KMS-11 (cell line): Measurements from ENCODE around the gene RGS9.
"Not testable (repeated sequence)": the region's sequence is repeated elsewhere in the genome, so short reads cannot be mapped to it uniquely, and the experiment has no call there.

Experiments
- H2AFZ ChIP-seq: fragments of 200-600 bp; sonication (generic); 2 replicates; pipeline ENCODE4 v1.6.1; 2016; ENCODE audit warnings: antibody characterized with exemption, mixed run types, low read depth
- H3K27ac ChIP-seq: fragments of 200-600 bp; sonication (generic); 2 replicates; pipeline ENCODE4 v1.6.1; 2016; ENCODE audit warnings: mild to moderate bottlenecking, mixed run types
- H3K27me3 ChIP-seq: fragments of 200-600 bp; sonication (generic); 2 replicates; pipeline ENCODE4 v1.6.1; 2017; ENCODE audit warnings: mild to moderate bottlenecking, low read depth, mixed run types, moderate library complexity; ENCODE audit not compliant: insufficient read depth
- H3K36me3 ChIP-seq: fragments of 200-600 bp; sonication (generic); 2 replicates; pipeline ENCODE4 v1.6.1; 2017; ENCODE audit warnings: mild to moderate bottlenecking, mixed run types; ENCODE audit not compliant: insufficient read depth
- H3K4me1 ChIP-seq: fragments of 200-600 bp; sonication (generic); 2 replicates; pipeline ENCODE4 v1.6.1; 2016; ENCODE audit warnings: mild to moderate bottlenecking, low read depth, mixed run types; ENCODE audit not compliant: poor library complexity, severe bottlenecking
- H3K4me2 ChIP-seq: fragments of 200-600 bp; sonication (generic); 2 replicates; pipeline ENCODE4 v1.7.0; 2016; ENCODE audit warnings: mild to moderate bottlenecking, mixed run types
- H3K4me3 ChIP-seq: fragments of 200-600 bp; sonication (generic); IDR thresholded peaks from 2 replicates; pipeline ENCODE4 v1.6.1; 2017; ENCODE audit warnings: low read depth, low read length, mixed read lengths; ENCODE audit not compliant: insufficient read depth
- H3K79me2 ChIP-seq: fragments of 200-600 bp; sonication (generic); 2 replicates; pipeline ENCODE4 v1.6.1; 2016; ENCODE audit warnings: low read depth, mixed run types; ENCODE audit not compliant: insufficient read depth
- H3K9ac ChIP-seq: fragments of 200-600 bp; sonication (generic); 2 replicates; pipeline ENCODE4 v1.6.1; 2016; ENCODE audit warnings: mild to moderate bottlenecking, mixed run types
- H4K20me1 ChIP-seq: fragments of 200-600 bp; sonication (generic); 2 replicates; pipeline ENCODE4 v1.6.1; 2016; ENCODE audit warnings: mild to moderate bottlenecking, mixed run types; ENCODE audit not compliant: insufficient read depth
- TF ChIP-seq, protein P1 (sequence below): fragments of 200-600 bp; sonication (generic); conservative IDR thresholded peaks from 2 replicates; pipeline ENCODE4 v1.6.1; 2017; ENCODE audit warnings: low read depth, mild to moderate bottlenecking, antibody characterized with exemption, low read length, moderate library complexity, mixed read lengths

RGS9 gene

DNA sequence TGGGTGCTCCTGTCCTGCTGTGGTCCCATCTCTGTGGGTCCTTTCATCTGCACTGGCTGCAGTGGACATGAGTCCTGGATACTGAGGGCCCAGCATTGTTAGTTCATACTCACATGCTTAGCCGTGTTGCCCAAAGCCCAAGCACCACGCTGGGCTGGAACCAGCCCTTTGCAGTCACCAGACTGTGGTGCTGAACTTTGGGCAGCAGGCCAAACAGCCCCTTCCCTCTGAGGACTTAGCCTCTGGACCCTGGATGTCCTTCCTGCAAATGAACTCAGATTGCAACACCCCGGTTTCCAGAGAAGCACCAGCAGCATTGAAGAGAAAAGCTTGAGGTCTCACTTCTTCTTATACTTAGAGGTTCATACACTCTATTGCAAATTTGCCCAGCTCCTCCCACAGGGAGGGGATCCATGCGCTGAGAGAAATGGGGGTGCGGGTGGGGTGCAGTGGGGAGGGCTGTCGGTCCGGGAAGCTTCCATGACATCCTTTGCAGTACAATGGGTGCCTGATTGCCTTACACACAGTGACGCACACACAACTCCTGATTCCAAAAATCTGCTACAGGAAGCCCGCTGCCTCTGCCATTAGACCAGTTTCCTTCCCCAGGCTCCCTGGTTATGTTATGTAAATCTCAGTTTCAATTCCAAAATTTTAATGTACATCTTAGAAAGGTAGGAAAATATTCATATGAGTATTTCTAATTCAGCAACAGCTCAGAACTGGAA, 65.8 kb downstream of the RGS9 start:
- Histone ChIP-seq H3K36me3 (no peaks in the 10 kb centered on the region), H3K4me3 (no peak overlapping the region), H3K79me2 (no peaks in the 10 kb centered on the region), H4K20me1 (no peaks in the 10 kb centered on the region), H3K9ac (no peak overlapping the region), H3K4me1 (peaks cover 3% of the 10 kb centered on the region), H2AFZ (no peak overlapping the region), H3K27ac (no peak overlapping the region), H3K4me2 (no peak overlapping the region), H3K27me3 (no peaks in the 10 kb centered on the region)
- TF ChIP-seq, protein P1, sequence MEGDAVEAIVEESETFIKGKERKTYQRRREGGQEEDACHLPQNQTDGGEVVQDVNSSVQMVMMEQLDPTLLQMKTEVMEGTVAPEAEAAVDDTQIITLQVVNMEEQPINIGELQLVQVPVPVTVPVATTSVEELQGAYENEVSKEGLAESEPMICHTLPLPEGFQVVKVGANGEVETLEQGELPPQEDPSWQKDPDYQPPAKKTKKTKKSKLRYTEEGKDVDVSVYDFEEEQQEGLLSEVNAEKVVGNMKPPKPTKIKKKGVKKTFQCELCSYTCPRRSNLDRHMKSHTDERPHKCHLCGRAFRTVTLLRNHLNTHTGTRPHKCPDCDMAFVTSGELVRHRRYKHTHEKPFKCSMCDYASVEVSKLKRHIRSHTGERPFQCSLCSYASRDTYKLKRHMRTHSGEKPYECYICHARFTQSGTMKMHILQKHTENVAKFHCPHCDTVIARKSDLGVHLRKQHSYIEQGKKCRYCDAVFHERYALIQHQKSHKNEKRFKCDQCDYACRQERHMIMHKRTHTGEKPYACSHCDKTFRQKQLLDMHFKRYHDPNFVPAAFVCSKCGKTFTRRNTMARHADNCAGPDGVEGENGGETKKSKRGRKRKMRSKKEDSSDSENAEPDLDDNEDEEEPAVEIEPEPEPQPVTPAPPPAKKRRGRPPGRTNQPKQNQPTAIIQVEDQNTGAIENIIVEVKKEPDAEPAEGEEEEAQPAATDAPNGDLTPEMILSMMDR = no peak

GRCh38 chr17:65204001-65204400, 66.8 kb downstream of the RGS9 start:
- TF ChIP-seq, protein P1 = no peak
- H4K20me1 ChIP-seq = no peaks in the 10 kb centered on the region
- H3K36me3 ChIP-seq = no peaks in the 10 kb centered on the region

DNA sequence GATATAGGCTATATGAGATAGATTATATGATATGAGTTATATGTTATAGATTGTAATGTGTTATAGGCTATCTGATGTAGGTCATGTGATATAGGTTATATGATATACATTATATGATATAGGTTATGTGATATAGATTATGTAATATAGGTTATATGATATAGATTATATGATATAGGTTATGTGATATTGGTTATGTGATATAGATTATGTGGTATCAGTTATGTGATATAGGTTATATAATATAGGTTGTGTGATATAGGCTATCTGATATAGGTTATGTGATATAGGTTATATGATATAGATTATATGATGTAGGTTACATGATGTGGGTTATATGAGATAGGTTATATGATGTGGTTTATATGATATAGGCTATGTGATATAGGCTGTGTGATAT, 68.5 kb downstream of the RGS9 start:
- Histone ChIP-seq H4K20me1 (no peaks in the 10 kb centered on the region), H3K27ac (no peak overlapping the region), H3K4me2 (no peak overlapping the region), H3K4me3 (no peak overlapping the region), H3K9ac (no peak overlapping the region), H2AFZ (no peak overlapping the region), H3K27me3 (no peaks in the 10 kb centered on the region), H3K4me1 (no peaks in the 10 kb centered on the region), H3K79me2 (no peaks in the 10 kb centered on the region), H3K36me3 (no peaks in the 10 kb centered on the region)
- TF ChIP-seq, protein P1 = no peak

More at GRCh38 chr17:65204001-65204400, 66.8 kb downstream of the RGS9 start:
- Histone ChIP-seq H3K9ac (no peak overlapping the region), H3K4me3 (no peak overlapping the region), H3K79me2 (no peaks in the 10 kb centered on the region), H3K27ac (no peak overlapping the region), H3K27me3 (no peaks in the 10 kb centered on the region), H3K4me1 (no peaks in the 10 kb centered on the region), H2AFZ (no peak overlapping the region), H3K4me2 (no peak overlapping the region)

DNA sequence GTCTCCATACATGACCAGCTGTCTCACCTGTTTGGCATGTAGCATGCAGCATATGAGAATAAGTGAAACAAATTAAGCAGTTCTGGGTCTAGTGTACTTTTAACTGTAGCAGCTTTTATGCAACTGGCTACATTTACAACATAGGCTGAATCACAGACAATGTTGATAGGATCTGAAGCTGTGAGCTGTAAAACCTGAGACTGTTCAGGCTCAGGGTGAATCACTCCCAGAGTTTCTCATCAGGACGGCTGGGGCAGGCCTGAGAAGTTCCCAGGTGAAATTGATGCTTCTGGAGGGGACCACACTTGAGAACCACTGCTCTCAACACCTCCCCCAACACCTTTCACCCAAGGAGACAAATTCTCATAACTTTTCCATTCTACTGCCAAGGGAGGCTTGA, 70.3 kb downstream of the RGS9 start:
- not testable (repeated sequence) for H3K27me3 ChIP-seq, H3K27ac ChIP-seq, H3K4me2 ChIP-seq, H3K79me2 ChIP-seq, H3K4me3 ChIP-seq, H4K20me1 ChIP-seq, H2AFZ ChIP-seq, H3K36me3 ChIP-seq, H3K4me1 ChIP-seq, H3K9ac ChIP-seq

GRCh38 chr17:65208717-65209116, 71.5 kb downstream of the RGS9 start:
- H3K27ac ChIP-seq = no peak overlapping the region
- no peak overlapping the region for H2AFZ ChIP-seq
- no peaks in the 10 kb centered on the region for H3K4me1 ChIP-seq
- no peak overlapping the region for H3K9ac ChIP-seq
- H3K36me3 ChIP-seq = no peaks in the 10 kb centered on the region
- no peaks in the 10 kb centered on the region for H3K27me3 ChIP-seq
- TF ChIP-seq, protein P1 = no peak
- H3K4me2 ChIP-seq = no peak overlapping the region
- H3K4me3 ChIP-seq = no peak overlapping the region
- no peaks in the 10 kb centered on the region for H4K20me1 ChIP-seq
- no peaks in the 10 kb centered on the region for H3K79me2 ChIP-seq
